GM12872 (cell line): Measurements from ENCODE around the gene MAP3K9.

Experiments used
- TF ChIP-seq, protein P1 (sequence below): IDR thresholded peaks from 3 replicates; pipeline ENCODE4 v1.5.1; 2011; ENCODE audit warnings: low read depth, mild to moderate bottlenecking, low read length, moderate library complexity; ENCODE audit not compliant: insufficient read depth

The MAP3K9 gene

DNA sequence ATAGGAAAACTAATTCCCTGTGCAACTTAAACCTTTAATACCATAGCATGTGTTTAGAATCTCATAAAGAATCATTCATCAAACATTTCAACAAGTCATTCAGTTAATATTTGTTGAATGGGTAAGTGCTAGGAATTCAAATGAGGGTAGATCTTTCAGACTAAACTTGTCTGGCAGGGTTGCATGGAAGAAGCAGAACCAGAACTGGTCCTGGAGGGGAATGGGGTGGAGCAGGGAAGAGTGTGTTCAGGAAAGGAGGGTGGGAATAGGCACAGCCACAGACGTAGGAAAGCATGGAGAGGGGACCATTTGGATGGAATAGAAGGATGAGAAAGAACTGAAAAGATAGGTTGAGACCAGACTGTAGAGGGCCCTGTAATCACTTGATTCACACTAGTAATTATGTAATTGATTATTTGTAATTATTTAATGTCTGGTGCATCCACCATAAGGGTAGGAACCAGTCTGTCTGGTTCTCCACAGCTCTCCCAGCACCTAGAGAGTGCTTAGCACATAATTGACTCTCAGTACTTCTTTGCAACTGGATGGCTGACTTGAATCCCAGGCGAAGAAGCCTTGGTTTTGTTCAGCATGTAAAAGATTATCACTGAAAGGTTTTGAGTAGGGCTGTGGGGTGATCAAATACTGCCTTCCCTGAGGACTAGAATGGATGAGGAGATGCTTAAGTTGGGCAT is 3.0 kb upstream of the MAP3K9 start:
- TF ChIP-seq, protein P1, sequence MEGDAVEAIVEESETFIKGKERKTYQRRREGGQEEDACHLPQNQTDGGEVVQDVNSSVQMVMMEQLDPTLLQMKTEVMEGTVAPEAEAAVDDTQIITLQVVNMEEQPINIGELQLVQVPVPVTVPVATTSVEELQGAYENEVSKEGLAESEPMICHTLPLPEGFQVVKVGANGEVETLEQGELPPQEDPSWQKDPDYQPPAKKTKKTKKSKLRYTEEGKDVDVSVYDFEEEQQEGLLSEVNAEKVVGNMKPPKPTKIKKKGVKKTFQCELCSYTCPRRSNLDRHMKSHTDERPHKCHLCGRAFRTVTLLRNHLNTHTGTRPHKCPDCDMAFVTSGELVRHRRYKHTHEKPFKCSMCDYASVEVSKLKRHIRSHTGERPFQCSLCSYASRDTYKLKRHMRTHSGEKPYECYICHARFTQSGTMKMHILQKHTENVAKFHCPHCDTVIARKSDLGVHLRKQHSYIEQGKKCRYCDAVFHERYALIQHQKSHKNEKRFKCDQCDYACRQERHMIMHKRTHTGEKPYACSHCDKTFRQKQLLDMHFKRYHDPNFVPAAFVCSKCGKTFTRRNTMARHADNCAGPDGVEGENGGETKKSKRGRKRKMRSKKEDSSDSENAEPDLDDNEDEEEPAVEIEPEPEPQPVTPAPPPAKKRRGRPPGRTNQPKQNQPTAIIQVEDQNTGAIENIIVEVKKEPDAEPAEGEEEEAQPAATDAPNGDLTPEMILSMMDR = no peak

DNA sequence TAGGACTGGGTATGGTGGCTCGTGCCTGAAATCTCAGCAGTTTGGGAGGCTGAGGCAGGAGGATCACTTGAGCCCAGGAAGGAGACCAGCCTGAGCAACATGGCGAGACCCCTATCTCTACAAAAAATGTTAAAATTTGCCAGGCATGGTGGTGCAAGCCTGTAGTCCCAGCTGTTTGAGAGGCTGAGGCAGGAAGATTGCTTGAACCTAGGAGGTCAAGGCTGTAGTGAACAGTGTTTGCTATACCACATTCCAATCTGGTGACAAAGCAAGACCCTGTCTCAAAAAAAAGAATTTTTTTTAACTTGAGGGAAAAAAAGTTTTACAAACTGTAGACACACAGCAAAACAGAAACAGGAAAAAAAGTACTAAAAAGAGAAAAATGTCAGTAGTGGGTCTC is 2.3 kb upstream of the MAP3K9 start:
- TF ChIP-seq, protein P1 = no peak

DNA sequence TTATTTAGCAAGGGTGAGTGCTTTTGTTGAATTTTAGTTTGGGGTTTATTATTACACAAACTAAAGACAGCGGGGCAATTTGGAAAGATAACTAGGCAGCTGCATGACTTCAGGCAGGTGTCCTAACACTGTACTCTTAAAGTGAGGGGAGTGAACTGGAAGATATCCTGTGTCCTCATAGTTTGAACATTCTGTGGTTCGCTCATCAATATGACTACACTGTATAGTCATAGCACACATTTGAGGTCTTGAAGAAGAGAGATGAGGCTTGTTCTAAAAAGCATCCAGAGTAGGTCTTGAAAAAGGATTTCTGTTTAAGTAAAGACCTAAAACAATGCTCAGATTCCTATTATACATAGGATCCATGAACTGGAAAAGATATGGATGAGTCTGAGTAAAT is 1.7 kb upstream of the MAP3K9 start:
- TF ChIP-seq, protein P1 = no peak

DNA sequence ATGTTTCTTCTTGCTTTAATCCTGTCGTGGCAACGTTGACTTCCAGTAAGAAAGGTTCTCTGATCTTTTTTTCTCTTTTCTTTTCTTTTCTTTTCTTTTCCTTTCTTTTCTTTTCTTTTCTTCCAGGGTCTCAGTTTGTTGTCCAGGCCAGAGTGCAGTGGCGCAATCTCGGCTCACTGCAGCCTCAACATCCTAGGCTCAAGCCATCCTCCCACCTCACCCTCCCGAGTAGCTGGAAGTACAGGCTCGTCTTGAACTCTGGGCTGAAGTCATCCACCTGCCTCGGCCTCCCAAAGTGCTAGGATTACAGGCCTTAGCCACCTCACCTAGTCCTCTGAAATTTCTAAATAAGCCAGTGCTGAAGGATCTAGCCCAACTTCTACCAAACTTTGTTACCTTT is 1.3 kb upstream of the MAP3K9 start:
- TF ChIP-seq, protein P1 = no peak

DNA sequence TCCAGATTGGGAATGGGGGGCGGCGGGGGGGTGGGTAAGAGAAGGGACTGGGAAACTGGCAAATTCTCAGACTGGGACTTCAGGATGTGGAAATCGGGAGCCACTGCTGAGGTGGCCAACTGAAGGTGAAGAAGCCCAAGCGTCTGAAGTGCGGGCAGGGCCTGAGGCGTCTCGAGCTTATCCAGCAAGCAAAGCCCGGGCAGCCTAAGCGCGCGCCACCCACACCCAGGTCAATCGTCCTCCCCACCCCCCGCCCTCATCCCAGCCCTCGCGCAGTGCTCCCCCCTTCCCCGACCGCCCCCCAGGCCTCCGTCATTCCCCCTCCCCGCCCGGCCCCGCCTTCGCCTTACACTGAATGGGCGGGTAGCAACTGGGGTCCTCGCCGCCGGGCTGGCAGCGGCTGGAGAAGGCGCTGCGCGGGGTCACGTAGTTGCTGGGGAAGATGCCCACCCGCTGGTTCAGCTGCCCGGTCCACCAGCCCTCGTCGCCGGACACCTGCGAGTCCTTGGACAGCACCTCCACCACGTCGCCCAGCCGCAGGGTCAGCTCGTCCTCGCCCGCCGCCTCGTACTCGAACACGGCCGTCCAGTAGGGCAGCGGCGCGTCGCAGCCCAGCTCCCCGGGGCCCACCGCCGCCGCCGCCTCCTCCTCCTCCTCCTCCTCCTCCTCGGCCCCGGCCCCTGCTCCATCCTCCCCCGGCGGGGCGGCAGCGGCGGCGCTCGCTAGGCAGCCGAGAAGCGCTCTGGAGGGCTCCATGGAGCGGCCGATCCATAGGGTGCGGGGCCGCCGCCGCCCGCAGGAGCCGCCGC is 693 bp downstream of the MAP3K9 start:
- TF ChIP-seq, protein P1 = no peak

DNA sequence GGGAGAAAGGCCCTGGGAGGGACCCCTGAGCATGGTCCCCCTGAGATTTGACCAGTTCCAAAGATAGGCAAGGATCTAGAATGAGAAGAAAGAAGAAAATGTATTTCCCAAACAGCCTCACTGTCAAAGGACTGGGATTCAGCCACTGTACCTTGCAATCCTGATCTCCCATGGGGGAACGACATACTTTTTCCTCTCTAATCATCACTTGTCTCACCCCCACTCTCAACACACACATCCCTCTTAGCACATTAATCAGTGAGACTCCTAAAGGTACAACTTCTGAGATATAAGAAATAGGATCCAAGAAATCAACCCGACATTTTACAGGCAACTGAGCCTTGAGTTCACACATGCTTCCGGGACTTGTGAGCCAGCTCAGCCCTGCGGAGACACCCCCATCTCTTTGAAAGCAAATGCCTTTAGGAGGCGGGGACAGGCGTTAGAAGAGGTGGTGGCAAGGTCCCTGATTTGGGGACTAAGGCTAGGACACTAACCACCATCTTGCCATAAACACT is 1.4 kb downstream of the MAP3K9 start:
- TF ChIP-seq, protein P1 = no peak

DNA sequence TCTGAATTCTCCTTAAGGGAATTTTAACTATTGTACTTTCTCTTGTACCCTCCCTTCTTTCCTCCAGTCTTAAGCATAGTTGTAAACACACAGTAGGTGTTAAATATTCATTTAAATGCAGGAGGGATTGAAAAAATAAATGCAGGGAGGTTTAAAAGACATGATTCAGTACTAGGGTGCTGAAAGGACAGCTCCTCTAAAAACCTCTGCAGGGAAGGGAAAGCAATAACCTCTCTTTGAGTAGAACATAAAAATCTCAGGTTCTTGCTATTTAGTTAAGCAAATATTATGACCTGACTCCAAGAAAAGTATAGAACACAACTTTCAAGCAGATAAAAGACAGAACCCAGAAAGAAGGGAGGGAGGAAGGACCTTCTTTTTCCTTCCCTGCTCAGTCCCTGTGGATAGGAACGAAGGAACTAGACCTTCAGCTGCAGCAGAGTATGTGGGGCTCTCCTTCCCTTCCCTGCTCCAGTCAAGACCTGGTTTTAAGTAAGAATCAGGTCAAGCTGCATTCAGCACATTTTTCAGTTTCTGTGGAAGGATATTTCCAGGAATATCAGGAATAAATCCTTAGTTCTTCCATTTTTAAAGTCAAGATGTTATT is 4.7 kb downstream of the MAP3K9 start:
- TF ChIP-seq, protein P1 = no peak
